SH-SY5Y (cell line): ENCODE data around the gene DENND10.

Experiments
- GATA2 ChIP-seq: IDR thresholded peaks from 2 replicates; pipeline ENCODE4 v1.6.1; 2011; ENCODE audit warnings: mild to moderate bottlenecking, low read depth, low read length
- GATA3 ChIP-seq: IDR thresholded peaks from 2 replicates; pipeline ENCODE4 v1.6.1; 2011; ENCODE audit warnings: low read depth, mild to moderate bottlenecking, low read length, moderate library complexity

GRCh38 chr10:119090968-119091367 is 12.9 kb upstream of the DENND10 start:
- no peak for TF ChIP-seq GATA3
- TF ChIP-seq GATA2, result no peak
